Progenitor cell of endocrine pancreas (in vitro differentiated cells): ENCODE data around the gene BIN1. TPM values are rescaled to one million over a fixed set of nuclear protein-coding genes. Genes with fewer than 3 reads are reported as not detected.
A peak's percentile ranks its signal among the peaks of the same experiment; 100 is the strongest.

ENCODE experiments used
- DNase-seq: peaks from one replicate; pipeline ENCODE4 v3.0.0; 2021; ENCODE audit warnings: low spot score; ENCODE audit not compliant: unreplicated experiment
- H3K27ac Mint-ChIP-seq: 2 replicates; pipeline ENCODE4 v1.8.0; 2021; ENCODE audit warnings: mild to moderate bottlenecking, moderate library complexity, mixed read lengths
- H3K27me3 Mint-ChIP-seq: 2 replicates; pipeline ENCODE4 v1.8.0; 2021; ENCODE audit warnings: mixed read lengths
- H3K36me3 Mint-ChIP-seq: 2 replicates; pipeline ENCODE4 v1.8.0; 2022; ENCODE audit warnings: mixed read lengths; ENCODE audit not compliant: insufficient read depth
- H3K4me1 Mint-ChIP-seq: 2 replicates; pipeline ENCODE4 v1.8.0; 2021; ENCODE audit warnings: low read depth, mixed read lengths
- H3K4me3 Mint-ChIP-seq: 2 replicates; pipeline ENCODE4 v1.8.0; 2021; ENCODE audit warnings: low read depth, mild to moderate bottlenecking, moderate library complexity, mixed read lengths
- H3K9me3 Mint-ChIP-seq: 2 replicates; pipeline ENCODE4 v1.8.0; 2021; ENCODE audit warnings: low read depth, mixed read lengths
- total RNA-seq: library from RNA; stranded (reverse); gene quantifications from 2 replicates; pipeline ENCODE4 v1.2.1, GENCODE V29; 2021
- TF ChIP-seq, protein P1 (sequence below): fragments of 200-600 bp; sonication (generic); IDR thresholded peaks from one replicate; pipeline ENCODE4 v1.5.0; 2021; ENCODE audit warnings: antibody characterized with exemption, mild to moderate bottlenecking; ENCODE audit not compliant: unreplicated experiment

The BIN1 gene
- total RNA-seq, 1 donor from 2014 or later = 66.0 TPM

- no peak overlapping the region for H3K4me3 Mint-ChIP-seq
- no peaks in the 10 kb centered on the region for H3K36me3 Mint-ChIP-seq
- H3K27ac Mint-ChIP-seq = peak overlapping the region; percentile 89
- TF ChIP-seq, protein P1, sequence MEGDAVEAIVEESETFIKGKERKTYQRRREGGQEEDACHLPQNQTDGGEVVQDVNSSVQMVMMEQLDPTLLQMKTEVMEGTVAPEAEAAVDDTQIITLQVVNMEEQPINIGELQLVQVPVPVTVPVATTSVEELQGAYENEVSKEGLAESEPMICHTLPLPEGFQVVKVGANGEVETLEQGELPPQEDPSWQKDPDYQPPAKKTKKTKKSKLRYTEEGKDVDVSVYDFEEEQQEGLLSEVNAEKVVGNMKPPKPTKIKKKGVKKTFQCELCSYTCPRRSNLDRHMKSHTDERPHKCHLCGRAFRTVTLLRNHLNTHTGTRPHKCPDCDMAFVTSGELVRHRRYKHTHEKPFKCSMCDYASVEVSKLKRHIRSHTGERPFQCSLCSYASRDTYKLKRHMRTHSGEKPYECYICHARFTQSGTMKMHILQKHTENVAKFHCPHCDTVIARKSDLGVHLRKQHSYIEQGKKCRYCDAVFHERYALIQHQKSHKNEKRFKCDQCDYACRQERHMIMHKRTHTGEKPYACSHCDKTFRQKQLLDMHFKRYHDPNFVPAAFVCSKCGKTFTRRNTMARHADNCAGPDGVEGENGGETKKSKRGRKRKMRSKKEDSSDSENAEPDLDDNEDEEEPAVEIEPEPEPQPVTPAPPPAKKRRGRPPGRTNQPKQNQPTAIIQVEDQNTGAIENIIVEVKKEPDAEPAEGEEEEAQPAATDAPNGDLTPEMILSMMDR = no peak
- peaks cover 17% of the 10 kb centered on the region for H3K4me1 Mint-ChIP-seq
- H3K27me3 Mint-ChIP-seq = no peaks in the 10 kb centered on the region
- no peak for DNase-seq
- H3K9me3 Mint-ChIP-seq = no peaks in the 10 kb centered on the region
These were observed 13.9 kb downstream of the BIN1 start for GRCh38 chr2:127092901-127093516.

DNA sequence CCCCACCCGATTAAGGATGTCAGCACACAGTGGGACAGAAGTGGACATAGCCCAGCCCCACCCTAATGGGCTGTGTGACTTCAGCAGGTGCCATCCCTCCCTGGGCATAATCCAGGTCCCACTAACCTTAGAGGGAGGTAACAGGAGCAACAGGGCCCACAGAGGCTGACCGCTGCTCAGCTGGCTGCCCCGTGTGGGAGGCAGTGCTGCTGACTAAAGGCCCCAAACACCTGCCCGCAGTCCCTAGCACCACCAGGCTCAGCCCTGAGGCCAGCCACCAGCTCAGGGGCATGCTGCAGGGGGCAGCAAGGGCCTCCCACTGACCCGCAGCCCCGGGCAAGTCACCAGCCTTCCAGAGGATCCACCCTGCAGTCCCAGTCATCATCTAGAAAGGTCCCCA, 14.6 kb downstream of the BIN1 start:
- Mint-ChIP-seq H3K9me3 (no peaks in the 10 kb centered on the region), H3K27me3 (no peaks in the 10 kb centered on the region), H3K4me3 (no peak overlapping the region), H3K27ac (no peak overlapping the region), H3K4me1 (peaks cover 17% of the 10 kb centered on the region), H3K36me3 (no peaks in the 10 kb centered on the region)
- TF ChIP-seq, protein P1 = no peak
- no peak for DNase-seq

GRCh38 chr2:127091886-127092285, 15.1 kb downstream of the BIN1 start:
- no peak overlapping the region for H3K27ac Mint-ChIP-seq
- DNase-seq = no peak
- peaks cover 20% of the 10 kb centered on the region for H3K4me1 Mint-ChIP-seq
- H3K4me3 Mint-ChIP-seq = no peak overlapping the region
- H3K27me3 Mint-ChIP-seq = no peaks in the 10 kb centered on the region
- no peaks in the 10 kb centered on the region for H3K9me3 Mint-ChIP-seq
- H3K36me3 Mint-ChIP-seq = no peaks in the 10 kb centered on the region
- TF ChIP-seq, protein P1 = no peak

DNA sequence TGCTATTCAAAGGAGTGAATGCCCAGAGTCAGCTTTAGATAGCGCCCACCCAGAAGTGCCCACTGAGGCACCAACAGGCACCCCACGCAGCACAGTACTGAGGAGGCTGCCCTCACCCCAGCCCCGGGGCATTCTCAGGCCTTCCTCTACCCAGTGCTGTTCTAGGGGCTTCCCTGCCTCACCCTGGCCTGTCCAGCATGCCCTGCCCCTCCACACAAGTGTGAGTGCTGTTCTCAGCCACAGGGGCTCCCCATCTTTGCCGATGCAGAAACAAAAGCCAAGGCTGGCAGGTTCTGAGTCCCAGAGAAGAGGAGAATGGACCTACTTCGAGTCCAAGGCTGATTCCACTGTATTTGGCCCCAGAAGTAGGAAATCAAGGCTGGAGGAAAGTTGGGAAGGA, 15.8 kb downstream of the BIN1 start:
- Mint-ChIP-seq H3K36me3 (no peaks in the 10 kb centered on the region), H3K27me3 (no peaks in the 10 kb centered on the region), H3K27ac (peak overlapping the region; percentile 12), H3K4me1 (peaks cover 25% of the 10 kb centered on the region), H3K4me3 (no peak overlapping the region), H3K9me3 (no peaks in the 10 kb centered on the region)
- TF ChIP-seq, protein P1 = no peak
- no peak for DNase-seq

GRCh38 chr2:127090281-127091120, 16.5 kb downstream of the BIN1 start:
- Mint-ChIP-seq H3K36me3 (no peaks in the 10 kb centered on the region), H3K4me3 (no peak overlapping the region), H3K9me3 (no peaks in the 10 kb centered on the region), H3K4me1 (peaks cover 29% of the 10 kb centered on the region), H3K27me3 (no peaks in the 10 kb centered on the region), H3K27ac (no peak overlapping the region)
- TF ChIP-seq, protein P1 = no peak
- DNase-seq = no peak
